GM12891 (cell line): ENCODE results near the gene EXOSC9.

ENCODE experiments used
- PAX5 ChIP-seq: IDR thresholded peaks from 2 replicates; pipeline ENCODE4 v1.6.1; 2011; ENCODE audit warnings: low read length, moderate library complexity, mild to moderate bottlenecking; ENCODE audit not compliant: insufficient read depth, severe bottlenecking
- POLR2A ChIP-seq: IDR thresholded peaks from 2 replicates; pipeline ENCODE4 v1.6.1; 2011; ENCODE audit warnings: low read depth, low read length, control low read depth
- POLR2AphosphoS5 ChIP-seq: IDR thresholded peaks from 2 replicates; pipeline ENCODE4 v1.6.1; 2011; ENCODE audit warnings: low read depth, low read length, control low read depth

DNA sequence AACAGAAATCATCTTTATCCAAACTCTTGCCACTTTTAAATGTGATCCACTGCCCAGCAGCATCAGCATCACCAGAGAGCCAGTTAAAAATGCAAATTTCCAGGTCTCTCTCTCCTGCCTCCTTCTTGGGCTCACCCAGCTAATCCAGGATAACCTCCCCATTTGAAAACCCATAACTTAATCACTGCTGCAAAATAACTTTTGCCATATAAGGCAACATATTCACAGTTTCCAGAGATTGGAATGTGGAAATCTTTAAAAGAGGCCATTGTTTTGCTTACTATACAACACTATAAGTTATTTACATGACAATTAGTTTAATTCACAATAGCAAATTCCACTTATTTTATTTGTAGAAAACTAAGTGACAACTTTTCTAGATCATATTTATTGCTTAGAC, 4.8 kb upstream of the EXOSC9 start:
- TF ChIP-seq POLR2AphosphoS5 (no peak), POLR2A (no peak), PAX5 (no peak)
